HG02973 (cell line): Measurements from ENCODE around the gene PPP4R4.
"Not testable (repeated sequence)": the region's sequence is repeated elsewhere in the genome, so short reads cannot be mapped to it uniquely, and the experiment has no call there.

ENCODE experiments used
- ATAC-seq: cut with Tn5 transposase; IDR thresholded peaks from one replicate; pipeline ENCODE4 v1.9.1; 2021; ENCODE audit warnings: moderate library complexity; ENCODE audit not compliant: unreplicated experiment

Gene PPP4R4

DNA sequence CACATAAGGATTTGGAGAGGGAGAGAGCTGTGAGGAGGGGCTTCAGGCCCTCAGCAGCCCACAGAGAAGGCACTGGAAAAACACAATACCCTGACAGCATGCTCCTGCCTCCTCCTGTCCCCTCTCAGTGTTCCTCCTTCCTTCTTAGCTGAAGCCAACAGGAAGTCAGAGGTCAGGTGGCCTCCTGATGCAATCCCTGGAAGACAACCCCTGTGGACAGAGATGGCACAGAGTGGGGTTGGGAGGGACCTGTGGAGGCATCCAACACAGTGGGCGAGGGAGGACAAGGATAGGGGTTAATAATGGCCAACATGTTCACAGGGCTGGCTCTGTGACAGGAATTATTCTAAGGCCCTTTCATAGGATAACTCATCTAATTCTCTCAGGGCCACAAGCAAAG lies 29.4 kb upstream of the PPP4R4 start:
- ATAC-seq: no peak

DNA sequence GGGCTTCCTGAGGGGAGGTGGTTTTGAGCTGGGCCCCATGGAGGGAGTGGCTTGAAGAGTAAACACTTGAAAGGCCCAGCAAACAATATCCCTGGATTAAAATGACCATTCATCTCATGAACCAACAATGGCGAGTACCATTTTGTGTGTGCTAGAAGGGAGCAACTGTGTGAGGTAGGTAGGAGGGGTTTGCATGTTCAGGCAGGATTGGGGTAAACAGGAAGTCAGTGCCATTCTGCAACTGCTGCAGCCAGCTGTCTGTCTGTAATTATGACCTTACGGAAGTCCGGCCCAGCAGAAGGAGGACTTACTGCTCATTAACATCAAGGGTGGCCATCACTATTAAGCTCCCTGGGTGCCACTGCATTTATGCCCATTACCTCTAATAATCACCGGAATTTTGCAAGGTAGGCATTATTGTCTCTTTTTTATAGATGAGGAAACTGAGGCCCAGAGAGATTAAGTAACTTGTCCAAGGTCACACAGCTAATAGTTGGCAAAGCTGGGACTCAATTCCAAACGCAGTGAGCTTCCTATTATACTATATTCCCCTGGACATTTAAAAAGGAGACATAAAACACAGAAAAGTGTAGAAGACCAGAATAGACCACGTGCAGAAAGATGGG lies 28.1 kb upstream of the PPP4R4 start:
- ATAC-seq: no peak

DNA sequence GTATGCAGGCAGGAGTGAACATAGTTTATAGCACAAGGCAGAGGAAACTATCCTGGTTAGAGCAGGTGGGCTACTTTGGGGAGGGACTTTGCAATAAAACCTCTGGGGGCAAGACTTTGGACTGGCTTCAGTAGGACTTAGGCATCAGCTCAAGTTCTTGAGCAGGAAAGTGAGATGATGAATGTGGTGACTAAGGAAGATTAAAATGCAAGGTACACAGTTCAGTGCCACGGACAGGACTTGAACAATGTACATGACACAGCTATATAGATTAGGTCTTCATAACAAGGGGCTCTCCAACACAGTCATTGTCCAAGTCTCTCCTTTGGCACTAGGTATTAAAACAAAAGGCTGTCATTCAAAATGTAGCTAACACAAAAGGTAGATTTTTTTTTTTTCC lies 21.4 kb upstream of the PPP4R4 start:
- ATAC-seq: no peak

DNA sequence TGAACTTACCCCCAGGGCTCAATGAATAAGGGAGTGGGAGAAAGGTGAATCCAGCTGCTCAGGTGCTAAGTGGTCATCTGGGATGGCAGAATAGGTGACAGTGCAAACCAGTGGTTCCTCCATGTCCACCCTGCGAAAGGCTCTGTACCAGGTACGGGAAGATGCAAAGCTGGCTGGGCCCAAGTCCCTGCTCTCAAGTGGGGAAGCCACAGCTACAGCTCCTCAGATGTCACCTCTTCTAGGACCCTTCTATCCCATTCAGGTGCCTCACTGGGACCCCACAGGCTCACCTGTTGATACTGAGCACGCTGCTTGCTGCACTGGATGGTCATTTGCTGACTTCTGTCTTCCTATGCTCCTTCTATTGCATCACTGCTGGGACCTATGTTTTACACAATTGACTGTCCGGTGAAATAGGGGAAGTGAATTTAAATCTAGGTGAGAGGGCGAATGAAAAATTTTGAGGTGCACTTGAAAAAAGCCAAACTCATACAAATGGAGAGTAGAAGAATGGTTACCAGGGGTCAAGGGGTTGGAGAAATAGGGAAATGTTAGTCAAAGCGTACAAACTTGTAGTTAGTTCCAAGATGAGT lies 20.3 kb upstream of the PPP4R4 start:
- no peak for ATAC-seq

DNA sequence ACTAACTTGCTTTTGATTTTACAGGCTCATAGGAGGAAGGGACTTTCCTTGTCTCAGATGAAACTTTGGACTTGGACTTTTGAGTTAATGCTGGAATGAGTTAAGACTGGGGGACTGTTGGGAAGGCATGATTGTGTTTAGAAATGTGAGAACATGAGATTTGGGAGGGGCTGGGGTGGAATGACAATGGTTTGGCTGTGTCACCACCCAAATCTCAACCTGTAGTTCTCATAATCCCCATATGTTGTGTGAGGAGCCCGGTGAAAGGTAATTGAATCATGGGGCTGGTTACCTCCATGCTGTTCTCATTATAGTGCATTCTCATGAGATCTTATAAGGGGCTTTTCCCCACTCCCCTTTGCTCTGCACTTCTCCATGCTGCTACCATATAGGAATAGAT lies 18.0 kb upstream of the PPP4R4 start:
- not testable (repeated sequence) for ATAC-seq

DNA sequence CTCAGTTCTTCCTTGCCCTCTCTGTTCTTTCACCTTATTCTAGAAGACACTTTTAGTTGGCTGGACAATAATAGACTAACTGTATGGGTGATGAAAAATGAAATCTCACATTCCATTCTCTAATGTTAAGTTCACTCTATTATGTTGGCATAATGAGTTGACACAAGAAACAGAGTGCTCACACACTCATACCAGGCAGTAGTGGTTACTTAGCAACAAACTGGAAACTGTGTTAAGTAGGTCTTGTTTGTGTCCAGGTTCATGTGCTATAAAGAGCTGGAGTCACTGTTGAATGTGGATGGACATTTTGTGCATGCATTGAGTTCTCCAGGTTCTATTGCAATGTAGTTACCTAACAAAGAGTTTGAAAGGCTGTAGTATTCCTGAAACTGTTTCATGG lies 16.9 kb upstream of the PPP4R4 start:
- no peak for ATAC-seq

DNA sequence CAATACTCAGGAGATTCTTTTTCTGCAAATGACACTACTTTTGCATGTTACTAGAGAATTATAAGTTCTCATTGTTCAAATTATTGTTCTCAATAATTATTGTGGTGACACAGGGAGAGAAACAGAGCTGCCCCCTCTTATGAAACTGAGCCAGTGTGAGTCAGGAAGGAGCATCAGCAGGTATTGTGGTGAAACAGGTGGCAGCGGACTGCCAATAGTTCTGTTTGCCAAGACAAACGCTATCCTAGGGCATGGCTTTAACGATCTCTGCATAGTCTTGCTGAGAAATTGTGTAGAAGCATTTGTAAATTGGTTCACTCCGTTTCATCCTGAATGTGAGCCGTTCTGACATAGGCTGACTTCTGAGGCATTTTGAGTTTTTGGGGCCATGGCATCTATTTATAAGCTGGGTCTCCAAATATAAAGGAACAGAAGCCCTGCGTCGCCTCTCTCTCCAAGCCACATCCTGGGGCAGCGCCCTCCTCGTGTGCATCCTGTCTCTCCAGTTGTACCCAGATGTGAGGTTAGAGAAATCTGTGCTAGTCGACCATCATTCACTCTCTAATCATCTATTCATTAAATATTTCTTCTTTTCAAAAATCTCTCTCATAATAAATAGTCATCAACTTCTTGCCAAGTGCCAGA lies 15.8 kb upstream of the PPP4R4 start:
- no peak for ATAC-seq

DNA sequence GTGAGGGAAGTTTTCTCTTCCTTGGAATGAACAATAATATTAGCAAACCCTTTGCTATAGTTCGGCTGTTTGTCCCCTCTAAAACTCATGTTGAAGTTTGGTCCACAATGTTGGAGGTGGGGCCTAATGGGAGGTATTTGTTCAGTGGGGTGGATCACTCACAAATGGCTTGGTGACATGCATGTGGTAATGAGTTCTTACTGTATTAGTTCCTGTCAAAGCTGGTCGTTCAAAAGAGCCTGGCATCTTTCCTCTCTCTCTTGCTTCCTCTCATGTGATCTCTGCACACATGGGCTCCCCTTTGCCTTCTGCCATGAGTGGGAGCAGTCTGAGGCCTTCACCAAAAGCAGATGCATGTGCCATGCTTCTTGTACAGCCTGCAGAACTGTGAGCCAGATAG lies 13.1 kb upstream of the PPP4R4 start:
- no peak for ATAC-seq

DNA sequence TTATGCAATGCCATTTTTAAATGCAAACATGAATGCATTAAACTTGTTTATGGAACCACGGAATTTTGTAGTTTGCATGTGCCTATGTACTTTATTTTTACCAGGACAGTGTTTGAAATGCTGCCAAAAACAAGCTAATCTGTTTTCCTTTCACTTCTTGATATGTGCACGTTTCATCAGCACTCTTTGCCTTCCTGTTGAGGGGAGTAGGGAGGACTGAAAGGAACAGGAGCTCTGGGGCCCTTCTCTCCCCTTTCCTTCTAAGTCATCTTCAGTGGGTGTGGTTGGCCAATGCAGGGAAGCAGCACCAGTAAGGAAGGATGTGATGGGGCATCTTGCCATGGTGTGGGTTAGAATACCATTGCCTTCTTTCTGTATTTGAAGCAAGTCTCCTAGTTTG lies 12.1 kb upstream of the PPP4R4 start:
- no peak for ATAC-seq

DNA sequence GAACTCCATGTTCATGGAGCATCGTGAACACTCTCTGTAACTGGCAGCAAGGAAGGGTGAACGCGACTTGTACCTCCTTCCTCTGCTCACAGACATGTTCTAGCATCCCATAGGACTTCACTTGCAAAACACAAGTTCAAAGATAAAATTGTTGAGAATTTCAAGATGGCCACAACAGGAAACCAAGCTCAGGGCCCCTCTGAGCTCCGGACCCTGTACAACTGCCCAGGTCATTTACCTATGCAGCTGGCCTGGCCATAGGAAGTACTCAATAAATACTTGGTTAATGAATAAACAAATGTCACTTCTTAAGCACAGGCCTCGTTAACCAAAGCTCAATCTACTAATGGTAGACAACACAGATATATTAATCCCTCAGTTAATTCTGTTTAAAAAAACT lies 11.7 kb upstream of the PPP4R4 start:
- ATAC-seq: no peak

DNA sequence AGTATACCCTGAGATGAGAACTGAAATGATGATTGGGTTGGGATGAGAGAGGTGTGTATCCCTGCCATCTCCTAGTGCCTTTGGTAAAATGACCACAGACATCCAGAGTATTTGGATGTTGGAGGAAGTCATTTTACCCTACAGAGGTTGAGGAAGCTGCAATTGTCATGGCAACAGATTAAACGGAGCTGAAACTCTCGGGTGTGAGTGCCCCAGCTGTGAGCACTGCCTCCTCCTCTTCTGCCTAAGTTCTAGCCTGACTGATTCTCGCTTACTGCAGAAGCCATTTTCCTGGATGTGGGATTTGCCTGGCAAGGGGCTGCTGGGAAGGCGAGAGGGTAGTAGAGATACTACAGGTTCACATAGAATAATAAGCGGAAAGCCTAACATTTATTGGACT lies 10.3 kb upstream of the PPP4R4 start:
- ATAC-seq: no peak

DNA sequence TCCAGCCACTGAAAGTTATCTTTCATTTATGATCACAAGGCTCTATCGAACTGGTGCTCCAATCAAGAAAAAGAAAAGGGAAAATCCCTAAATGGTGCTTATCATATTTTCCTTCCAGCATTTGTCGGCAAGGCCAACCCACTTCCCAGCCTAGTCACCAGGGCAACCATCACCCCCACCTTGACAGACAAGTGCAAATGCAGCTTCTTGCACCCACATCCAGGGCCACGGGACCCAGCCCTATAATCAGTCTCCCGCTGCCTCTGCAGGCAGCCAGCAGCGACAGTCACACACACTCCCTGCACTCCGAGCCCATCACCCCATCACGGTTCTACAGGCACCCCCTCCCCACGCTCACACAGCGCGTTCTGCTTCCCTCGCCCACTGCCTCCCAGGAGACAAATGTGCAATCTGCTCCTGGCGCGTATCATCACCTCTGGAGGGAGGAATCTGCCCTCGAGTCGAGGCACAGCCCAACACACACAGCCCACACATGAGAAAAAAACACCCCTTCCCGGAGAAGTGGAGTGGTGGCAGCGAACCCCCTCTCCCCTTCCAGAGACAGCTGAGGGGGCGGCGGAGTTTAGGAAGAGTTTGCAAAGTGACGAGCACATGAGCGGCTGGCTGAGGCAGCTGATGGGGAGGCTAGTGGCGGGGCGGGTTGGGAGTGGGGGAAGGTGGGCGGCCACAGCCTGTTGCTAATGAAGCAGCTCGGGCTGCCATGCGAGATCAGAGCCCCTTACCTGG lies 9.3 kb upstream of the PPP4R4 start:
- no peak for ATAC-seq

DNA sequence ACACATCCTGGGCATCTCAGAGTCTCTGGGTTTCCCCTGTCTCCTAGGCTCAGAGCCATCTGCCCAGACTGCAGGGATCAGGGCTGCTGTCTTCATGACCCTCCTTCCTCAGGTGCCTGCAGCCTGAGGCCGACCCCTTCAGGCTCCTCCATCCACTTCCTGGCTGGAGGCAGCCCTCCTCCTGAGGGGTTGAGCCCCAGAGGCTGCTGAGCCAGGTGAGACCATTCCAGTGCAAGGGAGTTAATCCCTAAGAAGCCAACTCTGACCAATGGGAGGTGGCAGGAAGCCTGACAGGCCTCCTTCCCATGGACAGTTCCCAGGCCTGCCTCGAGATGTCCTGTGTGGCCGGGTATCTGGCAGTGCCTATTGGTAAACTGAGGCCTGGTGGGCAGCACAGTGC lies 8.4 kb upstream of the PPP4R4 start:
- no peak for ATAC-seq

DNA sequence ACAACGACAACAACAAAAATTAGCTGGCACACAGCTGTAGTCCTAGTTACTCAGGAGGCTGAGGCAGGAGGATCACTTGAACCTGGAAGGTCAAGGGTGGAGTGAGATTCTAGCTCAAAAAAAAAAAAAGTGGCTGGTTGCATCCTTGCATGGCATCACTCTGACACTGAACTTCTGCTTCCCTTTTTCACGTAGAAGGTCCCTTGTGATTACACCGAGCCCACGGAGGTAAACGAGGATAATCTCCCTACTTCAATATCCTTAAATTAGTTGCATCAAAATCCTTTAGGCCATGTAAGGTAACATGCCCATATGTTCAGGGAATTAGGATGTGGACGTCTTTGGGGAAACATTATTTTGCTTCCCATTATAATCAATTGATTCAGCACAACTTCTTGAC lies 4.0 kb upstream of the PPP4R4 start:
- ATAC-seq: no peak

DNA sequence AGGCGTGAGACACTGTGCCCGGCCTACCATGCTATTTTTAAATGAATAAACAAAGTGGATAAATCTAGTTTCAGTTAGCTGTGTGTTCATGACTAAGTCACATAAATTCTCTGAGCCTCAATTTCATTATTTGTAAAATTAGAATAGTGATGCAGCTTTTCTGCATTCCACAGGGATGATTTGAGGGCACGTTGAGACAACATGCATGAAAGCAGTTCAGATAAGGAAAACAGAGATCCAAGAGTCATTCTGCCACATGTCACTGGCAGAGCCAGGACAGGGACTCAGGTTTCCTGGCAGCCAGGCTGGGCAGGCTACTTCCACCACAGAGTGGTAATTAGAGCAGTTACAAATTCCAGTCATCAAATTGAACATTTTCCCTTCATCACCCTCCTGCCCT lies 2.9 kb upstream of the PPP4R4 start:
- ATAC-seq: no peak

DNA sequence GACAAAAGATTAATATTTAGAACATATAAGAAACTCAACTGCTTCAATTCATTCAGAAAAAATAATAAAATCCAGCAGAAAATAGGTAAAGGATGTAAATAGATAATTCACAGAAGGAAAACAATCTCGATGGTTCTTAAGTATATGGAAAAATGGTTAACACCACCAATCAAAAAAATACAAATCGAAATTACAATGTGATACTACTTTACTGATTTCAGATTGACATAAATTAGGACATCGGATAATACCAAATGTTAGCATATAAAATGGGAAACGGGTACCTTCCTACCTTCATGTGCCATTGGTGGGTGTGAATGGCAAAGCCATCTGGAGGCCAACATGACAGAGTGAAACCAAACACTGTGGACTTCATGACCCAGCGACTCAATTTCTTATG lies 1.6 kb upstream of the PPP4R4 start:
- no peak for ATAC-seq

DNA sequence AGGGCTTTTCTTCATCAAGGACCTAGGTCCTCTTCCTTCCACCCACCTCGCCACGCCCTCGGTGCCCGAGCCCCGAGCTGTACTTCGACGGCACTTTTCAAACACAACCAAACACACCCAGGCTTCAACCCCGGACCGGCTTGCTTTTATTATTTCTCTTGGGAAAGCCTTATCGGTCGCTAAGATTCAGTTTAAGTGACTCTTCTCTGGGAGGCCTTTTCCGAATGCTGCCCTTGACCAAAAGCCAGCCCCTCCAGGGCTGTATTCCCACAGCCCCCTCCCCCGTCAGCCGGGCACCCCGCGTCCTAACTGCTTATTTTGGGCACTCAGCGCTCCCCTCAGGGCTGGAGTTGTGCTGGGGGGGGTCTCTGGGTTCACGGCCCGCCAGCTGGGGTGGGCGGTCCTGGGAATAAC lies 644 bp upstream of the PPP4R4 start:
- ATAC-seq: no peak

DNA sequence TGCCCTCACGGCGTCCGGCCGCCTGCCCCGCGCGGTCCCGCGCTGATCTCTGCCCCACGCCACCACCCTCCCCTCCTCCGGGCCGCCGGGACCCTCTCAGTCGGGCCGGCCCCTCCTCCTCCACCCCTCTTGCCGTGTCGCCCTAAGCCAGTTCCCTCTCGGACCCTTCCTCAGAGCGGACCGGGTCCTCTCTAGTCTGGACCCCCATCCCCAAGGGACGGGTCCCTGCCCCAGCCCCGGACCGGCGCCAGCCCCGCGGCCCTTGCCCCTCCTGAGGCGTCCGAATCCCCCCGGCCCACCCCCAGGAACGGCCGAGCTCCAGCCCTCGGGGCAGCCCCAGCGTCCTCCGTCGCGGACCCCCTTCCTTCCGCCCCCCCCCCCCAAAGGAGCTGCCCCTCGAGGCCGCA lies 485 bp downstream of the PPP4R4 start:
- no peak for ATAC-seq

DNA sequence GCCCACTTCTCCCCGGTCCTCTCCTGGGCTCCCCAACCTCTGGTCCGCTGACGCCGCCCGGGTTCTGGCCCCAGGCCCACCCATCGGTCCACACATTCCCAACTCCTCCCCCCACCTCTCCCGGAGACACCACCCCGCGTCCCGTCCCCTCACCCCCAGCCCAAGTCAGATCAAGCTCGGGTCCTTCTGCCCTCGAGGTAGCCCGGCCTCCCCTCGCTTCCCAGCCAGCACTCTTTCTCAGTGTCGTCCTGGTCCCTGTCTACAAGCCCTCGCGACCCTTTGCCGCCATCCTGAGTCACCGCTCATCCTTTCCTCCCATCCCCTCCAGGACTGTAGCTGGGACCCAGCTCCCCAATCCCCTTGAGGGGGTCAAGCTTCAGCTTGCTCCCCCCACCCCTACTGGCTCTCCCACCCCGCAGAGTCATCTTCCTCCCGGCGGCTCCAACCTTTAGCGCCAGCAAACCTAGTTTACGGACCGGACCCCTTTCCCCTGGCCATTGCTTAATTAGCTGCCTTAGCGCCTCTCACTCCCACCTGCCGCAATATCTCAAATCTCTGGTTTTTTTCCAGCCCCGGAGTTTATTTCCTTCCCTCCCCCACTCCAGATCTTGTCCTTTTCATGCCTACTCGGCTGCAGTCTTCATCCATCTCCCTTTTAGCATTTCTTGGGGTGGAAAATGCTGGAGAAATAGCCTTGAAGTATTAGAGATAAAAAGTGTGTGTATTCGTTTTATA lies 1.1 kb downstream of the PPP4R4 start:
- ATAC-seq: no peak

DNA sequence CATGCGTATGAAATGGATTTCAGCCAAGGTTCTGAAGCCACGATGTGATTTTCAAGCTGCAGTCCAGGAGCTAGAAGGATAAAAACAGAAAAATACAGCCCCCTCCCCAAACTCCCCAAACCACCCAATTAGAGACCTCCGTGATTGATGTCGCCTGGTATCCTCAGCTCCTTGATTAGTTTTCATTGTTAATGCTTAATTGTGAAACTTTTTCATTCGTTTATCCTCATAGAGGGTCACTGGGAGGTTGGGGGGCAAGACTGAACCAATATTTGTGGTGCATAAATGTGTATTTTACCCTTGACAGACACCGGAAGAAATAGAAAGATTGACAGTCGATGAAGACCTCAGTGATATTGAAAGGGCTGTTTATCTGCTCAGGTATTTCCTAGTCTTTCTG lies 1.6 kb downstream of the PPP4R4 start:
- ATAC-seq: no peak

DNA sequence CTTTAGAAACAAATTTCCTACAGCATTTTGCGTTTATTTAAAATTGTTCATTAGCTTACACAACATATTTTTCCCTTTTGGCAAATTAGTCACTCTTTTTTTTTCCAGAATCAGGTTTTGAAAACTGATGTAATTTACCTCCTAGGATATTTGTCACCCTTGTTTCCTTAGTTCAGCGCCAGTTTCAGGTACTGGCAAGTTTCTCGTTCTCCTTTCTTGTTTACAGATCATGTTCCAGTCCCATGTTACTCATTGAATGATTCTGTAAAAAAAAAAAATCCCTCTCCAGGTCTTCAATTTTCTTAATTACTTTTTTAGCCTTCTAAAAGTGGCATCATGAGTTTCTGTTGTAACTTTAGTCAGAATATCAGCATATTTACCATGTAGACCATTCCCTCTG lies 2.7 kb downstream of the PPP4R4 start:
- ATAC-seq: no peak
